ENCODE data around the gene PYROXD2. TPM values are rescaled to one million over a fixed set of nuclear protein-coding genes. Genes with fewer than 3 reads are reported as not detected.

PYROXD2 gene
- total RNA-seq, 2 experiments from 2014 or later, result 2.8 to 3.9 TPM

GRCh38 chr10:98446151-98446660, 31.2 kb upstream of the PYROXD2 start:
- peaks cover 26% of the 10 kb centered on the region for H3K36me3 Mint-ChIP-seq
- no peaks in the 10 kb centered on the region for H3K9me3 Mint-ChIP-seq
- DNase-seq, result peak; percentile 47
- peak overlapping the region; percentile 90 for H3K27ac Mint-ChIP-seq
- H3K4me3 Mint-ChIP-seq, result peak overlapping the region; percentile 90
- H3K27me3 Mint-ChIP-seq, result peaks cover 4% of the 10 kb centered on the region
- peaks cover 42% of the 10 kb centered on the region for H3K4me1 Mint-ChIP-seq

GRCh38 chr10:98445200-98445812, 30.3 kb upstream of the PYROXD2 start:
- Mint-ChIP-seq H3K4me3 (peak overlapping the region; percentile 90), H3K4me1 (peaks cover 42% of the 10 kb centered on the region), H3K9me3 (no peaks in the 10 kb centered on the region), H3K27me3 (peaks cover 4% of the 10 kb centered on the region), H3K36me3 (peaks cover 30% of the 10 kb centered on the region), H3K27ac (peak overlapping the region; percentile 90)
- DNase-seq, result no peak

GRCh38 chr10:98444314-98445006, 29.5 kb upstream of the PYROXD2 start:
- no peak for DNase-seq
- peaks cover 44% of the 10 kb centered on the region for H3K4me1 Mint-ChIP-seq
- H3K27me3 Mint-ChIP-seq, result peaks cover under 1% of the 10 kb centered on the region
- peak overlapping the region; percentile 31 for H3K27ac Mint-ChIP-seq
- H3K36me3 Mint-ChIP-seq, result peaks cover 36% of the 10 kb centered on the region
- H3K4me3 Mint-ChIP-seq, result peak overlapping the region; percentile 50
- H3K9me3 Mint-ChIP-seq, result no peaks in the 10 kb centered on the region

GRCh38 chr10:98438715-98439114, 23.7 kb upstream of the PYROXD2 start:
- Mint-ChIP-seq H3K36me3 (peaks cover 67% of the 10 kb centered on the region), H3K4me3 (no peak overlapping the region), H3K27me3 (no peaks in the 10 kb centered on the region), H3K27ac (no peak overlapping the region), H3K4me1 (peaks cover 27% of the 10 kb centered on the region), H3K9me3 (no peaks in the 10 kb centered on the region)
- DNase-seq, result no peak

- no peaks in the 10 kb centered on the region for H3K27me3 Mint-ChIP-seq
Observed at GRCh38 chr10:98436704-98437103, 21.7 kb upstream of the PYROXD2 start.

GRCh38 chr10:98435178-98435577, 20.2 kb upstream of the PYROXD2 start:
- Mint-ChIP-seq H3K27ac (no peak overlapping the region), H3K9me3 (peaks cover 2% of the 10 kb centered on the region), H3K27me3 (no peaks in the 10 kb centered on the region), H3K36me3 (peaks cover 75% of the 10 kb centered on the region), H3K4me1 (peaks cover 10% of the 10 kb centered on the region), H3K4me3 (no peak overlapping the region)
- no peak for DNase-seq

More at GRCh38 chr10:98436704-98437103, 21.7 kb upstream of the PYROXD2 start:
- H3K27ac Mint-ChIP-seq, result peak overlapping the region; percentile 26
- DNase-seq, result no peak
- no peak overlapping the region for H3K4me3 Mint-ChIP-seq
- H3K9me3 Mint-ChIP-seq, result peaks cover 2% of the 10 kb centered on the region
- peaks cover 73% of the 10 kb centered on the region for H3K36me3 Mint-ChIP-seq
- H3K4me1 Mint-ChIP-seq, result peaks cover 13% of the 10 kb centered on the region

GRCh38 chr10:98433881-98434732, 19.1 kb upstream of the PYROXD2 start:
- Mint-ChIP-seq H3K4me3 (no peak overlapping the region), H3K36me3 (peaks cover 65% of the 10 kb centered on the region), H3K4me1 (peaks cover 8% of the 10 kb centered on the region), H3K9me3 (peaks cover 2% of the 10 kb centered on the region), H3K27ac (no peak overlapping the region), H3K27me3 (no peaks in the 10 kb centered on the region)
- no peak for DNase-seq

GRCh38 chr10:98433371-98433770, 18.4 kb upstream of the PYROXD2 start:
- H3K27me3 Mint-ChIP-seq, result no peaks in the 10 kb centered on the region
- H3K4me1 Mint-ChIP-seq, result peaks cover 6% of the 10 kb centered on the region

GRCh38 chr10:98432330-98432729, 17.3 kb upstream of the PYROXD2 start:
- H3K4me1 Mint-ChIP-seq, result no peaks in the 10 kb centered on the region
- H3K27me3 Mint-ChIP-seq, result no peaks in the 10 kb centered on the region
- no peak overlapping the region for H3K27ac Mint-ChIP-seq
- peaks cover 55% of the 10 kb centered on the region for H3K36me3 Mint-ChIP-seq
- no peak for DNase-seq
- peaks cover 2% of the 10 kb centered on the region for H3K9me3 Mint-ChIP-seq
- H3K4me3 Mint-ChIP-seq, result no peak overlapping the region

More at GRCh38 chr10:98433371-98433770, 18.4 kb upstream of the PYROXD2 start:
- H3K36me3 Mint-ChIP-seq, result peaks cover 61% of the 10 kb centered on the region
- H3K27ac Mint-ChIP-seq, result no peak overlapping the region
- no peak for DNase-seq
- H3K9me3 Mint-ChIP-seq, result peaks cover 2% of the 10 kb centered on the region
- no peak overlapping the region for H3K4me3 Mint-ChIP-seq

- Mint-ChIP-seq H3K36me3 (peaks cover 48% of the 10 kb centered on the region), H3K27ac (no peak overlapping the region)
- no peak for DNase-seq
Observed at GRCh38 chr10:98431016-98431415, 16.0 kb upstream of the PYROXD2 start.

GRCh38 chr10:98430427-98430826, 15.4 kb upstream of the PYROXD2 start:
- no peak for DNase-seq
- Mint-ChIP-seq H3K4me3 (no peak overlapping the region), H3K27ac (no peak overlapping the region), H3K36me3 (peaks cover 43% of the 10 kb centered on the region), H3K9me3 (peaks cover 2% of the 10 kb centered on the region), H3K27me3 (no peaks in the 10 kb centered on the region), H3K4me1 (no peaks in the 10 kb centered on the region)

More at GRCh38 chr10:98431016-98431415, 16.0 kb upstream of the PYROXD2 start:
- H3K4me1 Mint-ChIP-seq, result no peaks in the 10 kb centered on the region
- peaks cover 2% of the 10 kb centered on the region for H3K9me3 Mint-ChIP-seq
- H3K4me3 Mint-ChIP-seq, result no peak overlapping the region
- H3K27me3 Mint-ChIP-seq, result no peaks in the 10 kb centered on the region

- H3K9me3 Mint-ChIP-seq, result peaks cover 2% of the 10 kb centered on the region
- DNase-seq, result no peak
Observed at GRCh38 chr10:98429320-98430072, 14.5 kb upstream of the PYROXD2 start.

GRCh38 chr10:98427011-98427515, 12.1 kb upstream of the PYROXD2 start:
- Mint-ChIP-seq H3K27ac (no peak overlapping the region), H3K4me3 (no peak overlapping the region), H3K9me3 (no peaks in the 10 kb centered on the region), H3K36me3 (peaks cover 12% of the 10 kb centered on the region), H3K4me1 (no peaks in the 10 kb centered on the region), H3K27me3 (no peaks in the 10 kb centered on the region)
- no peak for DNase-seq

More at GRCh38 chr10:98429320-98430072, 14.5 kb upstream of the PYROXD2 start:
- Mint-ChIP-seq H3K36me3 (peaks cover 33% of the 10 kb centered on the region), H3K27ac (no peak overlapping the region), H3K4me1 (no peaks in the 10 kb centered on the region), H3K27me3 (no peaks in the 10 kb centered on the region), H3K4me3 (no peak overlapping the region)

Measured in activated naive CD8-positive, alpha-beta T cell treated with anti-CD3 and anti-CD28 coated beads for 36 hours (primary cell).